HG03135 (cell line): ENCODE data around the gene DLGAP4.
"Not testable (repeated sequence)": the region's sequence is repeated elsewhere in the genome, so short reads cannot be mapped to it uniquely, and the experiment has no call there.

Source experiments
- ATAC-seq: cut with Tn5 transposase; IDR thresholded peaks from one replicate; pipeline ENCODE4 v1.9.1; 2021; ENCODE audit warnings: mild to moderate bottlenecking, moderate library complexity; ENCODE audit not compliant: unreplicated experiment

Gene DLGAP4

DNA sequence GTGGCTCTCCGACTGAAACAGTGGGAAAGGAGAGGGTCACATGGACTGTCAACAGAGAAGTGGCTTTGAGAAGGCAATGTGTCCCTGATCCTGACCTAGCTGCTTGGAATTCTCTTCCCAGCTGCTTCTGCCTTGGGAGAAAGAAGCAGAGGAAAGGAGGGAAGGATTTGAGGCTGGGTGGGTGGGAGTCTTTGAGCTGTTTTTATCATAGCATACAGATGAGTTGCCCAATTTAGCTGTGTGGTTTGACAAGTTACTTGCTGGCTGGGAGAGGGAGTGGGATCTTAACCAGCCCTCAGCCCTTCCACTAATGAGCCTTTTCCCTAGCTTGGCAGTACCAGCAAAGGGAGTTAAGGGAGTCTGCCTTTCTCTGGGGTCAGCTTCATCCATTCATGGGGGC is 184.1 kb downstream of the DLGAP4 start:
- no peak for ATAC-seq

DNA sequence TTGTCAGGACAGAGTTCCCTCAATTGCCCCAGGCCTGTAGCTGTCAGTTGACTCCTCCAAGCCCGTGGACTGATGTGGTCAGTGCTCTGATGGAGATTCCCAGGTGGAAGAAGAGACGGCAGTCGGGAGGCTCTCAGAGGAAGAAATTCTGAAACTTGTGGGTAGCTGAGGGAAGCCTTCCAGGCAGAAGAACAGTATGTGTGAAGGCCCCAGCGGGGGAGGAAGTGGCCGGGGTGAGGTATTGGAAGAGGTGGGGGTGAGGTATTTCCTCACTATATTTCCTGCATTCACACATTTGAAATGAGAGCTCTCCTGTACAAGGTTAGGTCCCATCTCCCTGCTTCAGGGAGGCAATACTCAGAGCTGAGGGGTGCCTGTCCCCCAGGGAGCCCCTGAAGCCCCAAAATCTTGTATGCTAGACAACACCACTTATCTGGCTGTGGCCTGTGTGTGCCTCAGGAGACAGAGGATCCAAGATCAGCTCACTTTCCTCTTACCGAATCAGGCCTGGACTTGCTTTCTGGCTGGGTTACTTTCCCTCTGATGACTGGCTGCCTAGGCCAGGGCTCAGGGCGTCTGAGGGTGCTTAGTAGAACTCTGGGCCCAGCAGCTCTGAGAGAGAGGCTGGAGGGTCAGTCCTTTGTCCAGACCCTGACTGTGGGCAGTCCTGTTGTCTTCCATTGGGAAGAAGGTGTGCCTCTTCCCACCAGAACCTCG is 185.9 kb downstream of the DLGAP4 start:
- no peak for ATAC-seq

DNA sequence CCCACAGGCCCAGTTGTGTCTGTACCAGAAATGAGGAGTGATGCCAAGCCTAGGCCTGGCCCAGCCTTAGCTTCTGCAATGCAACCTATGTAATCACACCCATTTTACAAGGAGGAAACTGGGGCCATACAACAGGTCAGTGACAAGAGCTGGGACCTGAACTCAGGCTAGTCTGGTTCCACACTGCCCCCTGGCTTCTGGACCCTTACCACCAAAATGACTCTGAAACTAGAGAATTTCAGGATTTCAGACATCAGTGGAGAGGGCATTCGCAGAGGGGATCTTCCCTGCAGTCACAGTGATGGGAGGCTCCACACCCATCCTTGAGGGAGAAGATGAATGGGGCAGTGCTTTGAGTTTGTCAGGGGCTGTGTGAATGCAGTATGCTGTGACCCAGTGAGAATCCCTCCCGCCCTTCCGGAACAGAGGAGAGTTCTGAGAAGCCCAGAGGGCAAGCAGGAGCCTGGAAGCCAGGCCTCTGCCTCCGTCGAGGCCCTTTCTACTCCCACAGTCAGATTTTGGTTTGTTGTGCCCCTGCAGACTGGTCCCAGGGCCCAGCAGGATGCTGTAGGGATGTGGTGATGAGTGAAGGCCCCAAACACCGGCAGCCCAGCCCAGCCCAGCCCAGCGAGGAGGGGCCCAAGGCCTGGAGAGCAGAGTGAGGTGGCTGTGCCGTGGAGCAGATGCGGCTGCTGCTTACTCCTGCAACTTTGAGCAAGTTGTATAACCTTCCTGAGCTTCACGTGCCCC is 187.1 kb downstream of the DLGAP4 start:
- ATAC-seq, result no peak

DNA sequence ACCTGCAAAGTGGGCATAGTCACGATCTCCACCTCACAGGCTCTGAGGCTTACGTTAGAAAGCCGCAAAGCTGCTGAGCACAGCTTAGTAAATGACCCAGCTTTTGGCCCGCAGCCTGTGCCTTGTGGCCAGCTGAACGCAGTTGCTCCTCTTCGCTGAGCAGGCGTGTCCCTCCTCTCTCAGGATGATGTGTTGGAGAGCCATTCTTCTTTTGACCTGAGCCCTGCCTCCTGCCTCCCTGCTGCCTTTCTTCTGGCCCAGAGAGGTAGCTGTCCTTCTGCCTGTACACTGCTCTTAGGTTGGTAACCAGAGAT is 187.6 kb downstream of the DLGAP4 start:
- no peak for ATAC-seq

DNA sequence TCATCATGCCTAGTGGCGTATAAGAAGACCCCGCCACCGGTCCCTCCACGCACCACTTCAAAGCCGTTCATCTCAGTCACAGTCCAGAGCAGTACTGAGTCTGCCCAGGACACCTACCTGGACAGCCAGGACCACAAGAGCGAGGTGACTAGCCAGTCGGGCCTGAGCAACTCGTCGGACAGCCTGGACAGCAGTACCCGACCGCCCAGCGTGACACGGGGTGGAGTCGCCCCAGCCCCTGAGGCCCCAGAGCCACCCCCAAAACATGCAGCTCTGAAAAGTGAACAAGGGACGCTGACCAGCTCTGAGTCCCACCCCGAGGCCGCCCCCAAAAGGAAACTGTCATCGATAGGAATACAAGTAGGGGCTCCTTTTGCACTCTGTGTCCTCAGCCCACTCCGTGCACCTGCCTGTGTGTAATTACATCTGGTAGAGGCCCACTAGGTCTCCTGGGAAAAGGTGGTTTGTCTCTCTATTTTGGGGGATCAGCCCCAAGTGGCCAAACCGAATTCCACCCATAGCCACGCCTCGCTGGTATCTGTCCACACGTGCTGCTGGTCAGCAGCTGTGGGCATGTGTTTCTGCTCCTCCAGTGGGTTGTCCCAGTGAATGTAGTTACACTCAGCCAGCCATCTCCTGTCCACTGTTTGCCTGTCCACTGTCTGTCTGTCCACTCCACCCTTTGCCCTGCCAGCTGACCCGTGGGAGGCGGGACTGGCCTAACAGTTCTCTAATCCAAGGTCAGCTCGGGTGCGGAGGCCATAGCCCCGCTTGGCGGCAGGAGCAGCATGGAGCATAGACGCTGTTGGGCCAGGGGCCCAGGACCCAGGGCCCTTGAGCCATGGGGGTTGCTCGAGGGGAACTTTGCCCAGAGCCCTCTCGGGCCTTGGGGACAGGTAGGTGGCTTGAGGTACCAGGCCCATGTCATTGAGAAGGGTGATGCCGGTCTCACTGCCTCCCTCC is 190.8 kb downstream of the DLGAP4 start:
- ATAC-seq, result no peak

DNA sequence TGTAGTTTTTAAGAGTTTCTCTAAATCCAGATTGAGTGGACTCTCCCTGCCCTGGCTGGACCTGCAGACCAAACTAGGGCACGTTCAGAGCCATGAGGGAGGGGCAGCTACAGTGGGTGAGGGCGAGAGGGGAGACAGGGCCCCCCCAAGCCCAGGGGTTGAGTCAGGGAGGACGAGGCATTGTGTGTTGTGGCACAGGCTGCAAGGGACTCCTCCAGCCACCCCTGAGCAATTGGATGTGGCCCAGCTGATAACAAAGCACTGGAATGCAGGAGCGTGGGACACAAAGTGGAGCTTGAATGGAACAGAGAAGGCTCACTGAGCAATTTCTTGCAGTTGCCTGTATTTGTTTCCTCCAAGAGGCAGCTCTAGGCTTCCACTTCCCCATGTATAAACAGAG is 191.7 kb downstream of the DLGAP4 start:
- ATAC-seq, result no peak

DNA sequence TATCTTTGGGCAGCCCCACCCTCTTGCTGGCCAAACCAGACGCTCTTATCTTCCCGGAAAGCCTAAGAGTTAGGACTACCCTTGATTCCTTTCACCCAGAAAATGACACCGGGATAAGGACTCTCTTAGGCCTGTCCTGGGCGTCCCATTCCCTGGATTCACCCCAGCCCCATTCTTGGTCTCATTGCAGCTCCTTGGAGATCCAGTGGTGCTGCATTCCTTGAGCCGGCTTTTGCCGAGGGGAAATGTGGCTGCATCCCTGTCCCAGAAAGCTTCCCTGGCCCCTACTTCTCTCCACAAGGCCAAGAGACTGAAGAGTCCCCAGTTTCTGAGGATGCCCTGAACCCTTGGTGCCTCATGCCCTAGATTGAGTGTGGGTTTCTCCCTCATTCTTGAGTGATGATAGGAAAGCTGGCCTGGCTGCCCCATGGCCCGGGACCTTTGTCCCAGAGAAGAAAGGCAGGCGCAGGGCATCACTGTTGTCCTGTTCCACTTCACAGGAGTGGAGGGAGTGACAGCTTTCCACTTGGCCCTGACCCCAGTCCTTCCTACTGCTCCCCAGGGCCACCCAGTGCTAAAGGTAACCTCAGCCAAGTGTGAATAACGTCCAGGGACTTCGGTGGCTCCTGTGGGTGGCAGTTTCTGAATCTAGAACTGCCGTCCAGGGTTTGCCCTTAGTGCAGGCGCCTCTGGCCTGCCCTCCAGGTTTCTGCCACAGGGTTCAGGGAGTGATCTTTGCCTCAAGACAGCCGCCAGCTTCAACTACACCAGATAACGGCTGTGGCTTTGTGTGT is 192.4 kb downstream of the DLGAP4 start:
- no peak for ATAC-seq

DNA sequence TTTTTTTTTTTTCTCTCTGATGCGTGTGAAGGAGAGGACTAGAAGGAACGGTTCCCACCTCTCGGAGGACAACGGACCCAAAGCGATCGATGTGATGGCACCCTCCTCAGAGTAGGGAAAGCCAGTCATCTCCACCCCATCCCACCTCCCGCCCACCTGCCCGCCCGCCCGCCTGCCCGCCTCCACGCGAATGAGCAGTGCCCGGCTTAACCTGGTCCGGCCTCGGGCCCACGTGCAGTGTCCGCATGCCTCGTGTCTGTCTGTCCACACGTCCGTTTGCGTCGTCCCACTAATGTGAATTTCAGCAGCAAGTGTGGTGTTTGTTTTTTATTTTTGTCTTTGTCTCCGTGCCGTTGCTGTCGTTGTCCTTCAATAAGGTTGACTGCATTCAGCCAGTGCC is 193.1 kb downstream of the DLGAP4 start:
- ATAC-seq, result no peak

DNA sequence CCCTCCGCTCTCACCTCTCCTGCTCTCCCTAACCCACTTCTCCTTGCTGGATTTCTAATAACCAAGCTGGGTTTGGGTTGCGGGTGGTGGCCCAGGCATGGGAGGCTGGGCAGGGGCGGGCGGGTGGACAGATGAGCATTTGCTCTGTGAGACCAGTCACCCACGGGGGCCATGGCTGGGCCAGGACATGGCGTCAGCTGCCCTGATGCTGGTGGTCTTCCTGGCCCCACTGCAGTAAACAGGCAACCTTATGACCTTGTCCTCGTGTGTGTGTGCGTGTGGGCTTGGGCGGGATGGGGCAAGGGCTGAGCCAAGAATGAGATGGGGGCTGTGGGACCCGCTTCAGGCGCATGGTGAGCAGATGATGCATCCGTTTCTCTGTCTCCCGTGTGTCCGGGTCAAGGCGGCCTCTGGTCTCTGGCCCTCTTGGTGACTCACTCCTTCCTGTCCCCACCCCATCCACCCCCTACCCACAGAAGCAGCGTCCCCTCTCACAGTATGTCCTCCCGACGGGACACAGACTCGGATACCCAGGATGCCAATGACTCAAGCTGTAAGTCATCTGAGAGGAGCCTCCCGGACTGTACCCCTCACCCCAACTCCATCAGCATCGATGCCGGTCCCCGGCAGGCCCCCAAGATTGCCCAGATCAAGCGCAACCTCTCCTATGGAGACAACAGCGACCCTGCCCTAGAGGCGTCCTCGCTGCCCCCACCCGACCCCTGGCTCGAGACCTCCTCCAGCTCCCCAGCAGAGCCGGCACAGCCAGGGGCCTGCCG is 193.8 kb downstream of the DLGAP4 start:
- ATAC-seq, result no peak

DNA sequence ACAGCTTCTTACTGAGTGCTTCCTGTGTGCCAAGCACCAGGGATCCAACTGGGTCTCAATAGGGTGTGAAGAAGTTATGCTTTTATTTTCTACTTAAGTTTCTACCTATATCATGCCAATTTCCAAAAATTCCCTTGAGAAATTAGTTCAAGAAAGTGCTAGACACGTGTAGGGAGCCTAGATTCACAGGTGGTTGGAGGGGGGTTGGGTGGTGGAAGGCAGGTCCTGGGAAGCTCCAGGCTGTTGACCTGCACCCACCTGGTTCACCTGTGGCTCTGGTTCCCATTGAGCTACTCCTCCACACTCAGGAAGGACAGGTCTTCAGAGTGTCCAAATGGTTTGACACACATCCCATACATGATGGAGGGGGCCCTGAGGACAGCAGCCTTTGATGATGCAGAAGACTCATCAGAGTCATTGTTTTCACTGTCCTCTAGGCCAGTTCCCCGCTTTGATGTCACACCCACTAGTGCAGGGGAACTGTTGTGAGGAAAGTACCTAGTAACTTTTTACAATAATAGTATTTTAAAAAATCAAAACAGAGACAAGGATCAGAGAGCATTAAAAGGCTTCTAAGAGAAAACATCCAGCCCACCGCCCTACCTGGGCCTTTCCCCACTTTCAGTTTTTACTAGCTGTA is 195.3 kb downstream of the DLGAP4 start:
- no peak for ATAC-seq

DNA sequence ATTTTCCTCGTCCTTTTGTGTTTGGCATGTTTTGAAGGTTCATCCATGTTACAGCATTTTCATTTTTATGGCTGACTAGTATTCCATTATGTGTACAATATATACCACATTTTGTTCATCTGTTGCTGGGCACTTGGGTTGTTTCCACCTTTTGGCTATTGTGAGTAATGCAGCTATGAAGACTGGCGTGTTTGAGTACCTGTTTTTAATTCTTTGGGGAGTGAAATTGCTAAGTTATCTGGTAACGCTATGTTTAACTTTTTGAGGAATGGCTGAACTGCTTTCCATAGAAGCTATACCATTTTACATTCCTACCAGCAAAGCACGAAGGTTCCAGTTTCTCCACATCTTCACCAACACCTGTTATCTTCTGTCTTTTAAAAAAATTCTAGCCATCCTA is 198.2 kb downstream of the DLGAP4 start:
- ATAC-seq, result no peak

DNA sequence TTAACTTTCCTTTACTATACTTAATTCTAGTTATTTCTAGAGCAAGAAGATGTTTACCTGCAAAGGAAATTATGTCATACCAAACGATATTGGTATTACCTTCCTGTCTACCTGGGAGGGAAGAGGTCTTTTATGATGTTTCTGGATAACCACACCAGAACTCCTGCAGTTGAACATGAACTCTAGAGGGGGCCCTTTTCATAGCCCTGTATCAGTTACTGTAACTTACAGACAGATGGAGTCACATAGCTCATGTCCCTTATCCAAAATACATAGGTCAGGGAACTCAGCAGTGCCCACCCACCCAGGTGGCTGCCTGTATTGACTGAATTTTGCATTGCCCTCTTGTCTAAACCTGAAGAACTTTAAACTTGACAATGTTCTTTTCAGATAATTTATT is 200.1 kb downstream of the DLGAP4 start:
- no peak for ATAC-seq

DNA sequence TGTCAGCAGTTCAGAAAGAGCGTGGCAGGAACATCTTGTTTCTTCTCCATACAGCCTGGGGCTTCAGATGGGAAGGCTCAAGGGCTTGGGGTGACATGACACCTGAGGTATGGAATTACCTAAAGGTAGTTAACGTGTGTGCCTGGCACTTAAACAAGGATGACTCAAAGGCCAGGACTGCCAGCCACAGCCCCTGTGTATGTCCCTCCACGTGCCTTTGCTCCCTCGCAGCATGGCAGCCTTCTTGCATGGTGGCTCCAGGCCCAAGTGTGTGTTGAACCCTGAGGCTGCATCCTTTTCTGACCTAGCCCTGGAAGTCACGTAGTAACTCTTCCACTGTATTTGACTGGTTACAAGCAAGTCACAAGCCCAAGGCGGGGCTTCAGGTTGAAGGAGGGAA is 201.6 kb downstream of the DLGAP4 start:
- ATAC-seq, result no peak

DNA sequence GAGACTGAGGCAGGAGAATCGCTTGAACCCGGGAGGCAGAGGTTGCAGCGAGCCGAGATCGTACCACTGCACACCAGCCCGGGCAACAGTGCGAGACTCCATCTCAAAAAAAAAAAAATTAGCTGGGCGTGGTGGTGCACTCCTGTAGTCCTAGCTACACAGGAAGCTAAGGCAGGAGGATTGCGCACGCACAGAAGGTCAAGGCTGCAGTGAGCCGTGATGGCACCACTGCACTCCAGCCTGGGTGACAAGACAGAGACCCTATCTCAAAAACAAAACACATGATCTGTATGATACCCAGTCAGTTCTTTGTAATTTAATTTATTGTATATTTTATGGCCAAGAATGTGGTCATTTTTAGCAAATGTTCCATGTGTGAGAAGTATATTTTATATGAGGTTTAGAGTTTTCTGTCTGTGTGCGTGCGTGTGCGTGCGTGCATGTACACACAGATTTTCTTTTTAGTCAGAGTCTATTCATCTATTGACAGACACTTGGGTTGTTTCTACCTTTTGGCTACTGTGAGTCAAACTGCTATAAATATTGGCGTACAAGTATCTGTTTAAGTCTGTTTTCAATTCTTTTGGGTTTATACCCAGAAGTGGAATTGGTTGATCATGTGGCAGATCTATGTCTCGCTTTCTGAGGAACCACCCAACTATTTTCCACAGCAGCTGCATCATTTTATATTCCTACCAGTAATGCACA is 213.0 kb downstream of the DLGAP4 start:
- ATAC-seq, result no peak

DNA sequence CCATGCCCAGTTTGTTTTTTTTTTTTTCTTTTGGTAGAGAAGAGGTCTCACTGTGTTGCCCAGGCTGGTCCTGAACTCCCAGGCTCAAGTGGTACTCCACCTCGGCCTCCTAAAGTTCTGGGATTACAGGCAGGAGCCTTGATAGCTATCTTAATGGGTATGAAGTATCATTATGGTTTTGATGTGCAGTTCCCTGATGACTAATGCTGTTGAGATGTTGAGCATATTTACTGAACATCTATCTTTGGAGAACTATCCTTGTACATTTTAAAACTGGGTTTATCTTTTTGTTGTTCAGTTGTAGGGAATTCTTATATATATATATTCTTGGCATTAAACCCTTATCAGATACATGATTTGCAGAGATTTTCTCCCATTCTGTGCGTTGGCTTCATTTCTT is 213.8 kb downstream of the DLGAP4 start:
- ATAC-seq, result no peak

DNA sequence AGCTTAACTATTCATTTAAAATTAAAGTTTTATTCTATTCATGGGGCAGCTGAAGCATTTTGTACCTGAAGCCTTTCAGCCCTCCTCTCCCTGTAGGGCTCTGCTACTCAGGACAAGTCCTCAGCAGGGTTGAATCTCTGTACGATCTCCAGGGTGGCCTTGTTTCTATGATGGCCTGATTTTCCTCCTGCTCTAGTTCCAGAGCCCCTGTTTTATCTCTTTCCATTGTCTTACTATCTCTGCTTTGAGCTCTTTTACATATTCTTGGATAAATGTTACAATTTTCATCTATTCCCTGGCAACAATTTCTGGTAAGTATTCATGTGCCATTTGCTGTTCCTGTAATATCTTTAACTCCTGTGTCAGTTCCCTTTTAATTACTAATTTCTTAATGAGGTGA is 215.4 kb downstream of the DLGAP4 start:
- ATAC-seq, result no peak

DNA sequence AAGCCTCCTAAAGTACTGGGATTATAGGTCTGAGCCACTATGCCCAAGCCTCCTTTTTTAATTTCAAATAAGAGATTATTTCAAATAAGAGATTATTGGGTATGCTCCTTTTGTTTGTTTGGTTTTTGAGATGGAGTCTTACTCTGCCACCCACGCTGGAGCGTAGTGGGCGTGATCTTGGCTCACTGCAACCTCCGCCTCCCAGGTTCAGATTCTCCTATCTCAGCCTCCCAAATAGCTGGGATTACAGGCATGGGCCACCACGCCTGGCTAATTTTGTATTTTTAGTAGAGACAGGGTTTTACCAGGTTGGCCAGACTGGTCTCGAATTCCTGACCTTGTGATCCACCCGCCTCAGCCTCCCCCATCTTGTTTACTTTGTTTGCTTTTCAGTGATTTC is 216.3 kb downstream of the DLGAP4 start:
- not testable (repeated sequence) for ATAC-seq

DNA sequence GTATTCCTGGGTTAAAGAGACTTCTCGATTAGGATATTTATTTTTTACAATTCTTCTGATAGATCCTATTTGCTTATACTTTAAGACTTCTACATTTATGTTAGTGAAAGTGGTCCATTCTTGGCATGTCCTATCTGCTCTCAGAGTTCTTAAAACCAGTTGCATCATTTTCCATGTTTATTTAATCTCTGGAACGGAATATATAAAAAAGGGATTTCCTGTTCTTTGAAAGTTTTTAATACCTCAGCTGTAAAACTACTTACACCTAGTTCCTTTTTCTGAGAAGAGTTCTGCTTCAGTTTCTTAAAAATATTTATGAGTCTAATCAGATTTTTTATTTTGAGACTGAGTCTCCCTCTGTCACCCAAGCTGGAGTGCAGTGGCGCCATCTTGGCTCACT is 217.2 kb downstream of the DLGAP4 start:
- no peak for ATAC-seq
